ENCODE results near the gene PRDM7. TPM values are rescaled to one million over a fixed set of nuclear protein-coding genes. Genes with fewer than 3 reads are reported as not detected.
A peak's percentile ranks its signal among the peaks of the same experiment; 100 is the strongest.
"Not testable (repeated sequence)": the region's sequence is repeated elsewhere in the genome, so short reads cannot be mapped to it uniquely, and the experiment has no call there.

Gene PRDM7
- total and polyA plus RNA-seq, 5 experiments from 2014 or later: not detected

- H3K4me1 Mint-ChIP-seq, H3K27ac Mint-ChIP-seq, ATAC-seq, H3K4me3 Mint-ChIP-seq, POLR2A ChIA-PET, DNase-seq, H3K27me3 Mint-ChIP-seq: not testable (repeated sequence)
- peaks cover 0 to 22% (median 13%) of the 10 kb centered on the region in 3 donors for H3K36me3 Mint-ChIP-seq
- peaks cover 9 to 35% (median 21%) of the 10 kb centered on the region in 9 donors for H3K9me3 Mint-ChIP-seq
Observed at GRCh38 chr16:90056521-90056920, 20.6 kb downstream of the PRDM7 start.

- peaks cover 9 to 35% (median 21%) of the 10 kb centered on the region in 9 donors for H3K9me3 Mint-ChIP-seq
- H3K27me3 Mint-ChIP-seq: peaks cover 0 to 4% (median 1%) of the 10 kb centered on the region in 5 donors
- POLR2A ChIA-PET: no interaction called here
- H3K36me3 Mint-ChIP-seq: peaks cover 0 to 22% (median 13%) of the 10 kb centered on the region in 3 donors
- H3K4me3 Mint-ChIP-seq: no peak overlapping the region
- H3K4me1 Mint-ChIP-seq: peaks cover 0 to 2% (median 1%) of the 10 kb centered on the region in 4 donors
- no peak overlapping the region for H3K27ac Mint-ChIP-seq
- no peak for ATAC-seq
- DNase-seq: no peak
Observed at GRCh38 chr16:90055371-90055770, 21.8 kb downstream of the PRDM7 start.

- DNase-seq: no peak
- H3K36me3 Mint-ChIP-seq: peaks cover 0 to 22% (median 13%) of the 10 kb centered on the region in 3 donors
- no peak for ATAC-seq
Observed at GRCh38 chr16:90054554-90054953, 22.6 kb downstream of the PRDM7 start.

GRCh38 chr16:90053902-90054500 lies 23.1 kb downstream of the PRDM7 start:
- POLR2A ChIA-PET: no interaction called here
- ATAC-seq (no peak), DNase-seq (no peak)
- Mint-ChIP-seq H3K4me3 (no peak overlapping the region), H3K27me3 (no peaks in the 10 kb centered on the region), H3K27ac (no peak overlapping the region), H3K4me1 (peaks cover 0 to 2% (median 0%) of the 10 kb centered on the region in 4 donors), H3K36me3 (peaks cover 0 to 22% (median 13%) of the 10 kb centered on the region in 3 donors), H3K9me3 (peaks cover 9 to 35% (median 21%) of the 10 kb centered on the region in 9 donors)

More at GRCh38 chr16:90054554-90054953, 22.6 kb downstream of the PRDM7 start:
- Mint-ChIP-seq H3K27ac (no peak overlapping the region), H3K27me3 (peaks cover 0 to 2% (median under 1%) of the 10 kb centered on the region in 5 donors), H3K4me1 (peaks cover 0 to 2% (median under 1%) of the 10 kb centered on the region in 4 donors), H3K4me3 (no peak overlapping the region), H3K9me3 (peaks cover 9 to 35% (median 21%) of the 10 kb centered on the region in 9 donors)
- POLR2A ChIA-PET: no interaction called here

GRCh38 chr16:90050969-90051368 lies 26.2 kb downstream of the PRDM7 start:
- no peak overlapping the region for H3K4me3 Mint-ChIP-seq

GRCh38 chr16:90048737-90049330 lies 28.3 kb downstream of the PRDM7 start:
- Mint-ChIP-seq H3K27ac (peak overlapping the region in 4 of 10 donors; percentile 4 to 63 (median 24)), H3K9me3 (peaks cover 2 to 14% (median 8%) of the 10 kb centered on the region in 9 donors), H3K36me3 (peaks cover 0 to 7% (median 2%) of the 10 kb centered on the region in 3 donors), H3K4me1 (peaks cover 6 to 10% (median 7%) of the 10 kb centered on the region in 4 donors), H3K4me3 (peak overlapping the region in 7 of 10 donors; percentile 20 to 69 (median 51)), H3K27me3 (peaks cover 0 to 20% (median 10%) of the 10 kb centered on the region in 5 donors)
- ATAC-seq (no peak), DNase-seq (no peak)
- POLR2A ChIA-PET: no interaction called here

More at GRCh38 chr16:90050969-90051368, 26.2 kb downstream of the PRDM7 start:
- POLR2A ChIA-PET: no interaction called here
- no peak overlapping the region for H3K27ac Mint-ChIP-seq
- peaks cover 6 to 10% (median 7%) of the 10 kb centered on the region in 4 donors for H3K4me1 Mint-ChIP-seq
- peaks cover 9 to 35% (median 21%) of the 10 kb centered on the region in 9 donors for H3K9me3 Mint-ChIP-seq
- ATAC-seq (no peak), DNase-seq (no peak)
- H3K36me3 Mint-ChIP-seq: peaks cover 0 to 22% (median 13%) of the 10 kb centered on the region in 3 donors
- peaks cover 0 to 12% (median 9%) of the 10 kb centered on the region in 5 donors for H3K27me3 Mint-ChIP-seq

- peaks cover 6 to 10% (median 7%) of the 10 kb centered on the region in 4 donors for H3K4me1 Mint-ChIP-seq
- H3K9me3 Mint-ChIP-seq: peaks cover 0 to 9% (median 5%) of the 10 kb centered on the region in 9 donors
- peak overlapping the region in 5 of 10 donors; percentile 4 to 83 (median 43) for H3K27ac Mint-ChIP-seq
Observed at GRCh38 chr16:90048347-90048722, 28.8 kb downstream of the PRDM7 start.

GRCh38 chr16:90047714-90048346 lies 29.3 kb downstream of the PRDM7 start:
- peak overlapping the region; percentile 33 to 69 (median 60) for H3K4me3 Mint-ChIP-seq
- DNase-seq: peak in 4 of 10 donors; percentile 13 to 33 (median 19)

More at GRCh38 chr16:90048347-90048722, 28.8 kb downstream of the PRDM7 start:
- Mint-ChIP-seq H3K4me3 (peak overlapping the region; percentile 33 to 69 (median 60)), H3K36me3 (peaks cover 0 to 4% (median 2%) of the 10 kb centered on the region in 3 donors), H3K27me3 (peaks cover 0 to 20% (median 10%) of the 10 kb centered on the region in 5 donors)
- POLR2A ChIA-PET: no interaction called here
- no peak for DNase-seq
- peak; percentile 17 to 24 for ATAC-seq

GRCh38 chr16:90046971-90047713 lies 30.0 kb downstream of the PRDM7 start:
- Mint-ChIP-seq H3K4me3 (peak overlapping the region in 3 of 10 donors; percentile 51 to 69 (median 67)), H3K36me3 (peaks cover 0 to 2% (median 0%) of the 10 kb centered on the region in 3 donors), H3K9me3 (peaks cover 0 to 4% (median 0%) of the 10 kb centered on the region in 9 donors), H3K27me3 (peaks cover 0 to 20% (median 10%) of the 10 kb centered on the region in 5 donors), H3K27ac (no peak overlapping the region), H3K4me1 (peaks cover 6 to 10% (median 7%) of the 10 kb centered on the region in 4 donors)
- ATAC-seq (peak; percentile 28 to 59), DNase-seq (peak in 1 of 10 donors; percentile 17)
- POLR2A ChIA-PET: no interaction called here

More at GRCh38 chr16:90047714-90048346, 29.3 kb downstream of the PRDM7 start:
- ATAC-seq: peak; percentile 52 to 64
- POLR2A ChIA-PET: no interaction called here
- Mint-ChIP-seq H3K36me3 (peaks cover 0 to 2% (median 0%) of the 10 kb centered on the region in 3 donors), H3K27ac (peak overlapping the region in 3 of 10 donors; percentile 25 to 83 (median 52)), H3K27me3 (peaks cover 0 to 20% (median 10%) of the 10 kb centered on the region in 5 donors), H3K4me1 (peaks cover 6 to 10% (median 7%) of the 10 kb centered on the region in 4 donors), H3K9me3 (peaks cover 0 to 4% (median 0%) of the 10 kb centered on the region in 9 donors)

GRCh38 chr16:90046122-90046970 lies 30.8 kb downstream of the PRDM7 start:
- Mint-ChIP-seq H3K4me3 (peak overlapping the region in 8 of 10 donors; percentile 4 to 69 (median 52)), H3K27me3 (peaks cover 0 to 20% (median 10%) of the 10 kb centered on the region in 5 donors), H3K9me3 (no peaks in the 10 kb centered on the region), H3K4me1 (peaks cover 6 to 10% (median 8%) of the 10 kb centered on the region in 4 donors), H3K36me3 (peaks cover 0 to 2% (median 0%) of the 10 kb centered on the region in 3 donors), H3K27ac (peak overlapping the region in 3 of 10 donors; percentile 3 to 86 (median 43))
- POLR2A ChIA-PET: no interaction called here
- ATAC-seq (peak in 1 of 2 donors; percentile 29), DNase-seq (no peak)

- Mint-ChIP-seq H3K9me3 (no peaks in the 10 kb centered on the region), H3K4me1 (peaks cover 6 to 10% (median 8%) of the 10 kb centered on the region in 4 donors), H3K36me3 (peaks cover 0 to 4% (median 2%) of the 10 kb centered on the region in 3 donors), H3K27me3 (peaks cover 0 to 20% (median 10%) of the 10 kb centered on the region in 5 donors), H3K4me3 (no peak overlapping the region), H3K27ac (no peak overlapping the region)
- ATAC-seq: no peak
- DNase-seq: no peak
- POLR2A ChIA-PET: no interaction called here
Observed at GRCh38 chr16:90044111-90044551, 33.0 kb downstream of the PRDM7 start.
